Measurements from ENCODE around the gene RBM18. TPM values are rescaled to one million over a fixed set of nuclear protein-coding genes. Genes with fewer than 3 reads are reported as not detected.
A peak's percentile ranks its signal among the peaks of the same experiment; 100 is the strongest.

RBM18 gene
- total and polyA plus RNA-seq, 2 donors from 2014 or later, result 17.5 to 18.5 TPM

DNA sequence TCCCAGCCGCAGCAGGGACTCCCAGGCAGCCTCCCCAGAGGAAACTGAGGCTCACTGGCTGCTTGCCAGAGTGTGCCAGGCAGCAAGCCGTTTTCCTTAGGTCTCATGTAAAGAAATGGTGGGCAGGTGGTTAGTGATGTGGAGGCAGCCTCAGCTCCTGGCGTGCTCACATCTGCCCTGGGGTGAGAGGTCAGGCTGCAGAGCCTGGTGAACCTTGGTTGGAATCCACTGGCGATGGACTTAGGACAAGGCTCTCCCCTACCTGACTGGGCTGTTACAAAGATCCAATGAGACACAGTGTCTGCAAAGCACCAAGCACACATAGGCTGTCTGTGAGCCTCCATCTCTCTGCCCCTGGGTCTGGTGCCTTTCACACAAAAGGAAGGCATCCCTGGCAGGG is 66.8 kb downstream of the RBM18 start:
- Histone ChIP-seq H3K36me3 (ENCODE audit: control insufficient read depth in 2 of 3, insufficient read depth in 3 of 3, low read length in 3 of 3) (no peaks in the 10 kb centered on the region), H3K27ac (ENCODE audit: low read depth in 2 of 2, low read length in 2 of 2) (no peak overlapping the region), H3K4me1 (ENCODE audit: control insufficient read depth in 2 of 3, insufficient read depth in 2 of 3, low read depth in 1 of 3, low read length in 3 of 3) (peaks cover 0 to 3% (median 0%) of the 10 kb centered on the region in 3 donors), H3K27me3 (ENCODE audit: control insufficient read depth, insufficient read depth, low read length) (no peaks in the 10 kb centered on the region), H3K9ac (ENCODE audit: low read length in 3 of 3) (no peak overlapping the region), H3K4me3 (ENCODE audit: low read length in 3 of 3) (no peak overlapping the region), H3K9me3 (ENCODE audit: control insufficient read depth in 2 of 3, insufficient read depth in 1 of 3, low read length in 3 of 3) (no peaks in the 10 kb centered on the region)
- intact Hi-C loops (cut with DNase I), result no loop called here
- TF ChIP-seq, protein P1, sequence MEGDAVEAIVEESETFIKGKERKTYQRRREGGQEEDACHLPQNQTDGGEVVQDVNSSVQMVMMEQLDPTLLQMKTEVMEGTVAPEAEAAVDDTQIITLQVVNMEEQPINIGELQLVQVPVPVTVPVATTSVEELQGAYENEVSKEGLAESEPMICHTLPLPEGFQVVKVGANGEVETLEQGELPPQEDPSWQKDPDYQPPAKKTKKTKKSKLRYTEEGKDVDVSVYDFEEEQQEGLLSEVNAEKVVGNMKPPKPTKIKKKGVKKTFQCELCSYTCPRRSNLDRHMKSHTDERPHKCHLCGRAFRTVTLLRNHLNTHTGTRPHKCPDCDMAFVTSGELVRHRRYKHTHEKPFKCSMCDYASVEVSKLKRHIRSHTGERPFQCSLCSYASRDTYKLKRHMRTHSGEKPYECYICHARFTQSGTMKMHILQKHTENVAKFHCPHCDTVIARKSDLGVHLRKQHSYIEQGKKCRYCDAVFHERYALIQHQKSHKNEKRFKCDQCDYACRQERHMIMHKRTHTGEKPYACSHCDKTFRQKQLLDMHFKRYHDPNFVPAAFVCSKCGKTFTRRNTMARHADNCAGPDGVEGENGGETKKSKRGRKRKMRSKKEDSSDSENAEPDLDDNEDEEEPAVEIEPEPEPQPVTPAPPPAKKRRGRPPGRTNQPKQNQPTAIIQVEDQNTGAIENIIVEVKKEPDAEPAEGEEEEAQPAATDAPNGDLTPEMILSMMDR (IDR thresholded peaks at IDR 0.05; ENCODE audit: borderline replicate concordance, extremely low read depth, insufficient read depth), result no peak
- no peak for FAIRE-seq
- DNase-seq, result no peak

DNA sequence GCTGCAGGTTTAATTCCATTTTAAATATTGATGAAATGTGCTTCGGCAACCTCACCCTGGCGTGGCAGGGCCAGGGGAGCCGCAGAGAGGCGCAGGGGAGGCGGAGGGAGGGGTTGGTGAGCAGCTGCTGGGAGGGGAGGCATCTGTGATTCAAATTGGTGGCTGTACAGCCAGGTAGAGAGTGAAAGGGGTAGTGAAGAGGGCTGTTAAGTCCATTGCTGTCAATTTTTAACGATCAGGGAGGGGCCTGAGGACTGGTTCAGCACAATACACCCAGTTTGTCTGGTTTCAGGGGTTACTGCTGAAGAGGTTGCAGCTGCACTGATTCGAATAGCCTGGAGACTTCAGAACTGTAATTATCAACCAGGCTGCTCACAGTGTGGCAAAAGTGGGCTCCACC is 67.2 kb downstream of the RBM18 start:
- peaks cover 0 to 3% (median 0%) of the 10 kb centered on the region in 3 donors for H3K4me1 ChIP-seq (ENCODE audit: control insufficient read depth in 2 of 3, insufficient read depth in 2 of 3, low read depth in 1 of 3, low read length in 3 of 3)
- H3K4me3 ChIP-seq (ENCODE audit: low read length in 3 of 3), result no peak overlapping the region
- no peaks in the 10 kb centered on the region for H3K36me3 ChIP-seq (ENCODE audit: control insufficient read depth in 2 of 3, insufficient read depth in 3 of 3, low read length in 3 of 3)
- intact Hi-C loops (cut with DNase I), result no loop called here
- H3K9me3 ChIP-seq (ENCODE audit: control insufficient read depth in 2 of 3, insufficient read depth in 1 of 3, low read length in 3 of 3), result no peaks in the 10 kb centered on the region
- H3K27me3 ChIP-seq (ENCODE audit: control insufficient read depth, insufficient read depth, low read length), result no peaks in the 10 kb centered on the region
- H3K27ac ChIP-seq (ENCODE audit: low read depth in 2 of 2, low read length in 2 of 2), result no peak overlapping the region
- no peak for FAIRE-seq
- H3K9ac ChIP-seq (ENCODE audit: low read length in 3 of 3), result no peak overlapping the region
- TF ChIP-seq, protein P1 (IDR thresholded peaks at IDR 0.05; ENCODE audit: borderline replicate concordance, extremely low read depth, insufficient read depth), result no peak
- peak in 3 of 5 donors; percentile 62 to 76 (median 74) for DNase-seq

DNA sequence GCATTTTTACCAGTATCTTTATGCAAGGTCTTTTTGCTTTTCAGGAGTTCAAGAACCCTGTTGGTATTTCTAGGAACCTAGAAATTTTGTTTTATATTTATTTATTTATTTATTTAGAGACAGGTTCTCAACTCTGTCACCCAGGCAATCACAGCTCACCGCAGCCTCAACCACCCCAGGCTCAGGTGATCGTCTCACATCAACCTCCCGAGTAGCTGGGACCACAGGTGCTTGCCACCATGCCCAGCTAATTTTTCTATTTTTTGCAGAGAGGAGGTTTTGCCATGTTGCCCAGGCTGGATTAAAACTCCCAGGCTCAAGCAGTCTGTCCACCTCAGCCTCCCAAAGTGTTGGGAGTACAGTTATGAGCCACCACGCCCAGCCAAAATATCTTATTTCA is 68.8 kb downstream of the RBM18 start:
- Histone ChIP-seq H3K36me3 (ENCODE audit: control insufficient read depth in 2 of 3, insufficient read depth in 3 of 3, low read length in 3 of 3) (no peaks in the 10 kb centered on the region), H3K9me3 (ENCODE audit: control insufficient read depth in 2 of 3, insufficient read depth in 1 of 3, low read length in 3 of 3) (no peaks in the 10 kb centered on the region), H3K4me1 (ENCODE audit: control insufficient read depth in 2 of 3, insufficient read depth in 2 of 3, low read depth in 1 of 3, low read length in 3 of 3) (peaks cover 0 to 3% (median 0%) of the 10 kb centered on the region in 3 donors), H3K9ac (ENCODE audit: low read length in 3 of 3) (no peak overlapping the region), H3K27me3 (ENCODE audit: control insufficient read depth, insufficient read depth, low read length) (no peaks in the 10 kb centered on the region), H3K27ac (ENCODE audit: low read depth in 2 of 2, low read length in 2 of 2) (no peak overlapping the region), H3K4me3 (ENCODE audit: low read length in 3 of 3) (no peak overlapping the region)
- DNase-seq, result no peak
- intact Hi-C loops (cut with DNase I), result no loop called here
- no peak for FAIRE-seq
- TF ChIP-seq, protein P1 (IDR thresholded peaks at IDR 0.05; ENCODE audit: borderline replicate concordance, extremely low read depth, insufficient read depth), result no peak

DNA sequence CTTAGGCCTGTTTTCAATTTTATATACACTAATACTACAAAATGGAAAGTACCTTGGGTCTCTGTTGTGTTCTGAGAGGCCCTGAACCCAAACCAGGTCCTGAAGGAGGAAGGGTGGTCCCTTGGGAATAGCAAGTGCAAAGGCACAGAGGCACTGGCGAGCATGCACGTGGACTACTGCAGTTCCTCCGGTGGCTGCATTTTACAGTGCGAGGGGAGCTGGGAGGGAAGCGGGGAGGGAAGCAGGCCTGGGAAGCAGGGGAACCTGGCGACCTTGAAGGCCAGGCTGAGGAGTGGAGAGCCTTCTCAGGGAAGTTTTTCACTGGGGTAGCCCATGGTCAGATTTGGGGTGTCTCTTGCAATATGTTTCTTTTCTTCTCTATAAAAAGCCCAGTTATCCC is 71.0 kb downstream of the RBM18 start:
- no peaks in the 10 kb centered on the region for H3K9me3 ChIP-seq (ENCODE audit: control insufficient read depth in 2 of 3, insufficient read depth in 1 of 3, low read length in 3 of 3)
- TF ChIP-seq, protein P1 (IDR thresholded peaks at IDR 0.05; ENCODE audit: borderline replicate concordance, extremely low read depth, insufficient read depth), result no peak
- no peak overlapping the region for H3K9ac ChIP-seq (ENCODE audit: low read length in 3 of 3)
- no peak overlapping the region for H3K27ac ChIP-seq (ENCODE audit: low read depth in 2 of 2, low read length in 2 of 2)
- FAIRE-seq, result no peak
- no peak for DNase-seq
- no peaks in the 10 kb centered on the region for H3K27me3 ChIP-seq (ENCODE audit: control insufficient read depth, insufficient read depth, low read length)
- no peaks in the 10 kb centered on the region for H3K36me3 ChIP-seq (ENCODE audit: control insufficient read depth in 2 of 3, insufficient read depth in 3 of 3, low read length in 3 of 3)
- no peak overlapping the region for H3K4me3 ChIP-seq (ENCODE audit: low read length in 3 of 3)
- H3K4me1 ChIP-seq (ENCODE audit: control insufficient read depth in 2 of 3, insufficient read depth in 2 of 3, low read depth in 1 of 3, low read length in 3 of 3), result peaks cover 0 to 3% (median 0%) of the 10 kb centered on the region in 3 donors
- intact Hi-C loops (cut with DNase I), result no loop called here

All from kidney (tissue), 14 donors.